OCI-LY1 (cell line): ENCODE data around the gene DOCK3.

ENCODE experiments used
- H2AFZ ChIP-seq: fragments of 200-600 bp; sonication (generic), shearing (Covaris generic); 2 replicates; pipeline ENCODE4 v1.6.0; 2014; ENCODE audit warnings: antibody characterized with exemption, mild to moderate bottlenecking, low read length
- H3F3A ChIP-seq: fragments of 200-600 bp; sonication (generic), shearing (Covaris generic); 2 replicates; pipeline ENCODE4 v1.6.0; 2014; ENCODE audit warnings: mild to moderate bottlenecking, antibody characterized with exemption, low read length, moderate library complexity; ENCODE audit not compliant: insufficient read depth
- H3K27ac ChIP-seq: fragments of 200-600 bp; sonication (generic); 2 replicates; pipeline ENCODE4 v1.5.1; 2014; ENCODE audit warnings: low read length, mixed run types, mild to moderate bottlenecking, low read depth; ENCODE audit not compliant: poor library complexity, severe bottlenecking
- H3K27me3 ChIP-seq: fragments of 200-600 bp; sonication (generic); 2 replicates; pipeline ENCODE4 v1.6.0; 2014; ENCODE audit warnings: antibody characterized with exemption, mild to moderate bottlenecking, low read length, moderate library complexity; ENCODE audit not compliant: insufficient read depth
- H3K36me3 ChIP-seq: fragments of 200-600 bp; sonication (generic); 2 replicates; pipeline ENCODE4 v1.6.1; 2014; ENCODE audit warnings: mild to moderate bottlenecking, antibody characterized with exemption, low read length, moderate library complexity, mixed read lengths; ENCODE audit not compliant: insufficient read depth
- H3K4me1 ChIP-seq: fragments of 200-600 bp; sonication (generic); 2 replicates; pipeline ENCODE4 v1.5.1; 2014; ENCODE audit warnings: mild to moderate bottlenecking, low read length, moderate library complexity; ENCODE audit not compliant: insufficient read depth, severe bottlenecking
- H3K4me2 ChIP-seq: fragments of 200-600 bp; sonication (generic), shearing (Covaris generic); 2 replicates; pipeline ENCODE4 v1.6.1; 2014; ENCODE audit warnings: low read length
- H3K4me3 ChIP-seq: fragments of 200-600 bp; sonication (generic); 2 replicates; pipeline ENCODE4 v1.5.1; 2014; ENCODE audit warnings: low read length, low read depth, mild to moderate bottlenecking, mixed read lengths; ENCODE audit not compliant: poor library complexity, severe bottlenecking
- H3K79me2 ChIP-seq: fragments of 200-600 bp; shearing (Covaris generic); 2 replicates; pipeline ENCODE4 v1.6.1; 2016; ENCODE audit warnings: mixed run types, low read length, mixed read lengths; ENCODE audit not compliant: insufficient read depth
- H3K9ac ChIP-seq: fragments of 200-600 bp; sonication (generic), shearing (Covaris generic); 2 replicates; pipeline ENCODE4 v1.6.1; 2014; ENCODE audit warnings: mild to moderate bottlenecking, low read length, mixed read lengths
- H3K9me2 ChIP-seq: fragments of 200-600 bp; sonication (generic), shearing (Covaris generic); 2 replicates; pipeline ENCODE4 v1.6.1; 2014; ENCODE audit warnings: low read depth, mild to moderate bottlenecking, low read length, mixed read lengths
- H3K9me3 ChIP-seq: fragments of 200-600 bp; shearing (Covaris generic); 2 replicates; pipeline ENCODE4 v1.6.1; 2014; ENCODE audit warnings: low read length, mixed read lengths
- H4K20me1 ChIP-seq: fragments of 200-600 bp; sonication (generic), shearing (Covaris generic); 2 replicates; pipeline ENCODE4 v1.6.0; 2016; ENCODE audit warnings: mild to moderate bottlenecking, low read length; ENCODE audit not compliant: insufficient read depth
- CTCF ChIP-seq: fragments of 200-600 bp; sonication (generic), shearing (Covaris generic); IDR thresholded peaks from 2 replicates; pipeline ENCODE4 v1.5.1; 2017; ENCODE audit warnings: mild to moderate bottlenecking, antibody characterized with exemption, low read length, moderate library complexity, mixed read lengths
- EZH2 ChIP-seq: fragments of 200-600 bp; sonication (generic), shearing (Covaris generic); IDR thresholded peaks from 2 replicates; pipeline ENCODE4 v1.8.0; 2017; ENCODE audit warnings: borderline replicate concordance, mixed run types, mild to moderate bottlenecking, antibody characterized with exemption, low read length, moderate library complexity, mixed read lengths

DOCK3 gene

GRCh38 chr3:51354731-51355615 lies 680.2 kb downstream of the DOCK3 start:
- Histone ChIP-seq H3K9me2 (no peaks in the 10 kb centered on the region), H3K27ac (no peak overlapping the region), H3K27me3 (no peaks in the 10 kb centered on the region; the same call in 1 of the 2 replicates), H3K4me1 (no peaks in the 10 kb centered on the region), H4K20me1 (no peaks in the 10 kb centered on the region), H3K79me2 (no peaks in the 10 kb centered on the region), H3K9me3 (no peaks in the 10 kb centered on the region), H3K36me3 (no peaks in the 10 kb centered on the region), H3K9ac (no peak overlapping the region), H3F3A (no peaks in the 10 kb centered on the region), H3K4me3 (no peak overlapping the region), H3K4me2 (no peak overlapping the region), H2AFZ (no peak overlapping the region)
- TF ChIP-seq EZH2 (no peak), CTCF (no peak)

- no peaks in the 10 kb centered on the region for H4K20me1 ChIP-seq
- no peak overlapping the region for H3K4me2 ChIP-seq
- no peaks in the 10 kb centered on the region for H3F3A ChIP-seq
- H3K79me2 ChIP-seq = no peaks in the 10 kb centered on the region
- no peak overlapping the region for H2AFZ ChIP-seq
- H3K9ac ChIP-seq = no peak overlapping the region
- no peaks in the 10 kb centered on the region for H3K27me3 ChIP-seq
- H3K27ac ChIP-seq = no peak overlapping the region
- no peaks in the 10 kb centered on the region for H3K9me2 ChIP-seq
- H3K9me3 ChIP-seq = no peaks in the 10 kb centered on the region
- no peaks in the 10 kb centered on the region for H3K4me1 ChIP-seq
- TF ChIP-seq CTCF (no peak), EZH2 (no peak)
- no peaks in the 10 kb centered on the region for H3K36me3 ChIP-seq
- H3K4me3 ChIP-seq = no peak overlapping the region
Measured at GRCh38 chr3:51355891-51356578, 681.3 kb downstream of the DOCK3 start.

GRCh38 chr3:51357856-51358255 lies 683.1 kb downstream of the DOCK3 start:
- H4K20me1 ChIP-seq = no peaks in the 10 kb centered on the region
- H3K9ac ChIP-seq = no peak overlapping the region
- H3K4me2 ChIP-seq = no peak overlapping the region
- H3K9me2 ChIP-seq = no peaks in the 10 kb centered on the region
- no peak overlapping the region for H3K27ac ChIP-seq
- no peaks in the 10 kb centered on the region for H3K36me3 ChIP-seq
- no peaks in the 10 kb centered on the region for H3K4me1 ChIP-seq
- TF ChIP-seq EZH2 (no peak), CTCF (no peak)
- no peaks in the 10 kb centered on the region for H3F3A ChIP-seq
- no peaks in the 10 kb centered on the region for H3K79me2 ChIP-seq
- H3K27me3 ChIP-seq = no peaks in the 10 kb centered on the region
- no peak overlapping the region for H2AFZ ChIP-seq
- H3K4me3 ChIP-seq = no peak overlapping the region
- no peaks in the 10 kb centered on the region for H3K9me3 ChIP-seq
